SU-DHL-6 (cell line): ENCODE data around the gene RNF150.

ENCODE experiments used
- H2AFZ ChIP-seq: fragments of 200-600 bp; sonication (generic); 2 replicates; pipeline ENCODE4 v1.6.1; 2014; ENCODE audit warnings: low read depth, mild to moderate bottlenecking, moderate library complexity, mixed read lengths, antibody characterized with exemption, low read length; ENCODE audit not compliant: severe bottlenecking
- H3F3A ChIP-seq: fragments of 200-600 bp; shearing (Covaris generic); 2 replicates; pipeline ENCODE4 v1.6.0; 2016; ENCODE audit warnings: antibody characterized with exemption, mild to moderate bottlenecking; ENCODE audit not compliant: insufficient read depth
- H3K27ac ChIP-seq: fragments of 200-600 bp; sonication (generic); 2 replicates; pipeline ENCODE4 v1.5.1; 2016; ENCODE audit warnings: low read depth, mild to moderate bottlenecking, low read length, moderate library complexity, mixed read lengths
- H3K27me3 ChIP-seq: fragments of 200-600 bp; sonication (generic), shearing (Covaris generic); 2 replicates; pipeline ENCODE4 v1.6.0; 2014; ENCODE audit warnings: mild to moderate bottlenecking, low read length
- H3K36me3 ChIP-seq: fragments of 200-600 bp; sonication (generic); 2 replicates; pipeline ENCODE4 v1.6.1; 2014; ENCODE audit warnings: mild to moderate bottlenecking, low read length, mixed read lengths
- H3K4me2 ChIP-seq: fragments of 300-600, 200-600 bp; shearing (Covaris generic), sonication (generic); 2 replicates; pipeline ENCODE4 v1.6.0; 2014; ENCODE audit warnings: low read length, low read depth, mild to moderate bottlenecking; ENCODE audit not compliant: poor library complexity, severe bottlenecking
- H3K4me3 ChIP-seq: fragments of 200-600 bp; sonication (generic); 2 replicates; pipeline ENCODE4 v1.5.1; 2014; ENCODE audit warnings: antibody characterized with exemption, low read length, mild to moderate bottlenecking, mixed read lengths; ENCODE audit not compliant: insufficient read depth, poor library complexity, severe bottlenecking
- H3K79me2 ChIP-seq: fragments of 200-600 bp; sonication (generic); 2 replicates; pipeline ENCODE4 v1.6.1; 2014; ENCODE audit warnings: mild to moderate bottlenecking, low read length, moderate library complexity; ENCODE audit not compliant: insufficient read depth
- H3K9ac ChIP-seq: fragments of 200-600 bp; sonication (generic); 2 replicates; pipeline ENCODE4 v1.7.0; 2014; ENCODE audit warnings: mild to moderate bottlenecking, low read length
- H3K9me2 ChIP-seq: fragments of 200-600 bp; sonication (generic); replicated peaks from 2 replicates; pipeline ENCODE4 v1.6.1; 2014; ENCODE audit warnings: low read length; ENCODE audit not compliant: insufficient read depth
- H3K9me3 ChIP-seq: fragments of 200-600 bp; sonication (generic); 2 replicates; pipeline ENCODE4 v1.6.1; 2014; ENCODE audit warnings: low read length, mixed read lengths; ENCODE audit not compliant: insufficient read depth
- H4K20me1 ChIP-seq: fragments of 200-600 bp; sonication (generic); 2 replicates; pipeline ENCODE4 v1.6.1; 2014; ENCODE audit warnings: low read depth, mild to moderate bottlenecking, antibody characterized with exemption, low read length, moderate library complexity, mixed read lengths
- CTCF ChIP-seq: fragments of 200-600 bp; sonication (generic); IDR thresholded peaks from one replicate; pipeline ENCODE4 v1.5.1; 2017; ENCODE audit warnings: antibody characterized with exemption, mild to moderate bottlenecking, low read length, moderate library complexity; ENCODE audit not compliant: insufficient read depth, poor library complexity, severe bottlenecking
- EZH2phosphoT487 ChIP-seq: fragments of 200-600 bp; sonication (generic), shearing (Covaris generic); conservative IDR thresholded peaks from 2 replicates; pipeline ENCODE4 v1.6.1; 2018; ENCODE audit warnings: mild to moderate bottlenecking, antibody characterized with exemption, low read length, moderate library complexity, mixed read lengths

RNF150 gene

GRCh38 chr4:141047228-141047884, 85.9 kb downstream of the RNF150 start:
- H2AFZ ChIP-seq: no peak overlapping the region
- no peaks in the 10 kb centered on the region for H3K79me2 ChIP-seq
- no peaks in the 10 kb centered on the region for H3F3A ChIP-seq
- no peak for TF ChIP-seq CTCF
- no peak for TF ChIP-seq EZH2phosphoT487
- no peaks in the 10 kb centered on the region for H3K9me2 ChIP-seq
- no peak overlapping the region for H3K9ac ChIP-seq
- H3K36me3 ChIP-seq: no peaks in the 10 kb centered on the region
- H4K20me1 ChIP-seq: no peaks in the 10 kb centered on the region
- H3K9me3 ChIP-seq: no peaks in the 10 kb centered on the region
- no peaks in the 10 kb centered on the region for H3K27me3 ChIP-seq
- H3K4me3 ChIP-seq: no peak overlapping the region
- H3K27ac ChIP-seq: no peak overlapping the region
- H3K4me2 ChIP-seq: no peak overlapping the region

GRCh38 chr4:141046255-141046654, 87.0 kb downstream of the RNF150 start:
- H3K4me3 ChIP-seq: no peak overlapping the region
- H4K20me1 ChIP-seq: no peaks in the 10 kb centered on the region
- H2AFZ ChIP-seq: no peak overlapping the region
- no peaks in the 10 kb centered on the region for H3K9me3 ChIP-seq
- no peaks in the 10 kb centered on the region for H3K79me2 ChIP-seq
- H3K9ac ChIP-seq: no peak overlapping the region
- no peak for TF ChIP-seq EZH2phosphoT487
- no peak overlapping the region for H3K4me2 ChIP-seq
- no peaks in the 10 kb centered on the region for H3K27me3 ChIP-seq
- H3K36me3 ChIP-seq: no peaks in the 10 kb centered on the region
- no peaks in the 10 kb centered on the region for H3F3A ChIP-seq
- no peaks in the 10 kb centered on the region for H3K9me2 ChIP-seq
- H3K27ac ChIP-seq: no peak overlapping the region

- H3K4me2 ChIP-seq: no peak overlapping the region
- no peaks in the 10 kb centered on the region for H3F3A ChIP-seq
- H3K9ac ChIP-seq: no peak overlapping the region
- H3K36me3 ChIP-seq: no peaks in the 10 kb centered on the region
- H3K27ac ChIP-seq: no peak overlapping the region
- no peak overlapping the region for H3K4me3 ChIP-seq
- no peak overlapping the region for H2AFZ ChIP-seq
- TF ChIP-seq EZH2phosphoT487 (no peak), CTCF (no peak)
- no peaks in the 10 kb centered on the region for H3K79me2 ChIP-seq
- no peaks in the 10 kb centered on the region for H3K27me3 ChIP-seq
- H3K9me3 ChIP-seq: no peaks in the 10 kb centered on the region
- no peaks in the 10 kb centered on the region for H3K9me2 ChIP-seq
- H4K20me1 ChIP-seq: no peaks in the 10 kb centered on the region
These were observed 87.4 kb downstream of the RNF150 start for GRCh38 chr4:141045848-141046247.

- no peak overlapping the region for H3K4me2 ChIP-seq
- no peak for TF ChIP-seq EZH2phosphoT487
- TF ChIP-seq CTCF: no peak
- no peaks in the 10 kb centered on the region for H3K27me3 ChIP-seq
- no peak overlapping the region for H3K27ac ChIP-seq
- H4K20me1 ChIP-seq: no peaks in the 10 kb centered on the region
- no peak overlapping the region for H3K4me3 ChIP-seq
- no peaks in the 10 kb centered on the region for H3K9me3 ChIP-seq
- H3K9ac ChIP-seq: no peak overlapping the region
- H3K79me2 ChIP-seq: no peaks in the 10 kb centered on the region
- no peak overlapping the region for H2AFZ ChIP-seq
- no peaks in the 10 kb centered on the region for H3K9me2 ChIP-seq
- H3K36me3 ChIP-seq: no peaks in the 10 kb centered on the region
- H3F3A ChIP-seq: no peaks in the 10 kb centered on the region
These were observed 92.2 kb downstream of the RNF150 start for GRCh38 chr4:141041021-141041476.
